PC-9 (cell line): Measurements from ENCODE around the gene CCNY. TPM values are rescaled to one million over a fixed set of nuclear protein-coding genes. Genes with fewer than 3 reads are reported as not detected.

Experiments
- BruUV-seq: library from RNA; stranded (reverse); fragments of 400-500 nt; replicated peaks from 2 replicates; lab custom pipeline; 2021; lab: Mats Ljungman, UMichigan
- CTCF ChIA-PET: fragments of 300-600 bp; sonication (Branson Sonifier 250); formaldehyde crosslinking; loops from one replicate; lab custom pipeline; 2022; ENCODE audit warnings: antibody characterized with exemption; lab: Charles Lee
- POLR2A ChIA-PET: fragments of 300-600 bp; sonication (Branson Sonifier 250); formaldehyde crosslinking; loops from one replicate; lab custom pipeline; 2022; ENCODE audit warnings: antibody characterized with exemption; ENCODE audit not compliant: unreplicated experiment; lab: Charles Lee
- DNase-seq, 2 experiments: peaks; one replicate each; pipeline versions ENCODE4 v3.0.0 to v3.0.0-alpha.2; 2015 to 2022; ENCODE audit warnings: mixed read lengths in 1 of 2
- H2AFZ ChIP-seq: fragments of 200-600 bp; sonication (generic); 2 replicates; pipeline ENCODE4 v1.8.1; 2017; ENCODE audit warnings: antibody characterized with exemption
- H3F3A ChIP-seq: fragments of 200-600 bp; sonication (generic); 2 replicates; pipeline ENCODE4 v1.8.1; 2017; ENCODE audit warnings: antibody characterized with exemption, mild to moderate bottlenecking, low read depth; ENCODE audit not compliant: insufficient read depth
- H3K27ac ChIP-seq: fragments of 200-600 bp; sonication (generic); 2 replicates; pipeline ENCODE4 v1.6.1; 2016; ENCODE audit warnings: mixed run types
- H3K27me3 ChIP-seq: fragments of 200-600 bp; sonication (generic); 2 replicates; pipeline ENCODE4 v1.6.1; 2016; ENCODE audit warnings: low read depth, mixed run types; ENCODE audit not compliant: insufficient read depth
- H3K36me3 ChIP-seq: fragments of 200-600 bp; sonication (generic); 2 replicates; pipeline ENCODE4 v1.6.1; 2016; ENCODE audit warnings: low read depth, mixed run types
- H3K4me1 ChIP-seq: fragments of 200-600 bp; sonication (generic); replicated peaks from 2 replicates; pipeline ENCODE4 v1.6.1; 2016; ENCODE audit warnings: mixed run types; ENCODE audit not compliant: insufficient read depth
- H3K4me2 ChIP-seq: fragments of 200-600 bp; sonication (generic); 2 replicates; pipeline ENCODE4 v1.6.1; 2017; ENCODE audit warnings: mixed run types
- H3K4me3 ChIP-seq: fragments of 200-600 bp; sonication (generic); 2 replicates; pipeline ENCODE4 v1.6.1; 2016; ENCODE audit warnings: mixed run types
- H3K79me2 ChIP-seq: fragments of 200-600 bp; sonication (generic); 2 replicates; pipeline ENCODE4 v1.6.1; 2017; ENCODE audit warnings: low read depth, mixed run types
- H3K9me2 ChIP-seq: fragments of 200-600 bp; sonication (generic); 2 replicates; pipeline ENCODE4 v1.8.1; 2017; ENCODE audit warnings: mild to moderate bottlenecking; ENCODE audit not compliant: insufficient read depth
- H3K9me3 ChIP-seq: fragments of 200-600 bp; sonication (generic); 2 replicates; pipeline ENCODE4 v1.8.1; 2016; ENCODE audit warnings: low read depth; ENCODE audit not compliant: insufficient read depth
- H4K20me1 ChIP-seq: fragments of 200-600 bp; sonication (generic); 2 replicates; pipeline ENCODE4 v1.8.1; 2017; ENCODE audit not compliant: insufficient read depth
- CTCF ChIP-seq: fragments of 200-600 bp; sonication (generic); conservative IDR thresholded peaks from 2 replicates; pipeline ENCODE4 v1.6.1; 2017; ENCODE audit warnings: mixed run types, antibody characterized with exemption, mild to moderate bottlenecking, moderate library complexity
- EZH2 ChIP-seq: fragments of 200-600 bp; sonication (generic); IDR thresholded peaks from 2 replicates; pipeline ENCODE4 v1.8.0; 2017; ENCODE audit warnings: antibody characterized with exemption, low read depth
- intact Hi-C: fragments of 100-400 bp; cut with micrococcal nuclease; formaldehyde crosslinking; loops from one replicate; pipeline ENCODE4 v1.10.0; 2022; ENCODE audit not compliant: unreplicated experiment
- total RNA-seq: library from RNA; stranded (reverse); gene quantifications from 2 replicates; pipeline ENCODE4 v1.2.3, GENCODE V29; 2021

The CCNY gene
- total RNA-seq, 1 experiment from 2014 or later = 69.5 TPM

- ChIA-PET CTCF (no interaction called here), POLR2A (no interaction called here)
- intact Hi-C loops = no loop called here
- TF ChIP-seq CTCF (no peak), EZH2 (no peak)
- no peak overlapping the region for H2AFZ ChIP-seq
- peaks cover 16% of the 10 kb centered on the region for H3K4me1 ChIP-seq
- no peaks in the 10 kb centered on the region for H3K9me3 ChIP-seq
- H3K4me3 ChIP-seq = no peak overlapping the region
- H3K79me2 ChIP-seq = no peaks in the 10 kb centered on the region
- H3K4me2 ChIP-seq = no peak overlapping the region
- H3K27ac ChIP-seq = no peak overlapping the region
- DNase-seq = no peak
- no peaks in the 10 kb centered on the region for H3K9me2 ChIP-seq
- no TSS peak for BruUV-seq
- H3K27me3 ChIP-seq = no peaks in the 10 kb centered on the region
- no peaks in the 10 kb centered on the region; the same call in 1 of the 2 replicates for H4K20me1 ChIP-seq
- peaks cover 9% of the 10 kb centered on the region for H3F3A ChIP-seq
- H3K36me3 ChIP-seq = no peaks in the 10 kb centered on the region
Measured at GRCh38 chr10:35545079-35545657, 208.9 kb downstream of the CCNY start.

- TF ChIP-seq CTCF = no peak
- TF ChIP-seq EZH2 = no peak
- Histone ChIP-seq H3K36me3 (no peaks in the 10 kb centered on the region), H3K9me3 (no peaks in the 10 kb centered on the region), H3K4me3 (no peak overlapping the region), H3K4me1 (peaks cover 16% of the 10 kb centered on the region), H4K20me1 (no peaks in the 10 kb centered on the region; the same call in 1 of the 2 replicates), H3K9me2 (no peaks in the 10 kb centered on the region), H2AFZ (no peak overlapping the region), H3K27ac (peak overlapping the region; percentile 32; the same call in 1 of the 2 replicates), H3K27me3 (no peaks in the 10 kb centered on the region), H3K4me2 (no peak overlapping the region), H3K79me2 (no peaks in the 10 kb centered on the region), H3F3A (peaks cover 9% of the 10 kb centered on the region)
- intact Hi-C loops = loop anchor here (2.0 kb wide), 1 partner anchor 97 kb away; no protein-coding TSS in a partner anchor
- DNase-seq = no peak
- POLR2A ChIA-PET = no interaction called here
- no TSS peak for BruUV-seq
- CTCF ChIA-PET = interaction anchor here (0.6 to 1.5 kb wide), 2 partner anchors 133 to 232 kb away, joined by 4 to 14 read pairs; no protein-coding TSS in a partner anchor
Measured at GRCh38 chr10:35545878-35546590, 209.7 kb downstream of the CCNY start.

- Histone ChIP-seq H3K4me2 (peak overlapping the region; percentile 19; the same call in 1 of the 2 replicates), H3F3A (peaks cover 9% of the 10 kb centered on the region), H3K27me3 (no peaks in the 10 kb centered on the region), H3K4me3 (no peak overlapping the region), H3K9me2 (no peaks in the 10 kb centered on the region), H3K27ac (peak overlapping the region; percentile 32; the same call in 1 of the 2 replicates), H3K36me3 (no peaks in the 10 kb centered on the region), H3K79me2 (no peaks in the 10 kb centered on the region), H3K9me3 (no peaks in the 10 kb centered on the region), H4K20me1 (no peaks in the 10 kb centered on the region; the same call in 1 of the 2 replicates), H2AFZ (no peak overlapping the region), H3K4me1 (peaks cover 16% of the 10 kb centered on the region)
- intact Hi-C loops = loop anchor here (1.0 to 2.0 kb wide), 2 partner anchors 98 to 240 kb away; no protein-coding TSS in a partner anchor
- ChIA-PET POLR2A (interaction anchor here (0.6 kb wide), 3 partner anchors 125 to 217 kb away, joined by 3 to 4 read pairs (median 4); no protein-coding TSS in a partner anchor), CTCF (interaction anchor here (1.5 kb wide), 1 partner anchor 134 kb away, joined by 4 read pairs; no protein-coding TSS in a partner anchor)
- TF ChIP-seq EZH2 (no peak), CTCF (no peak)
- peak; percentile 61 to 78 for DNase-seq
- BruUV-seq = no TSS peak
Measured at GRCh38 chr10:35546824-35547225, 210.5 kb downstream of the CCNY start.
